HepG2 (cell line): Measurements from ENCODE around the gene ANGPTL7. TPM values are rescaled to one million over a fixed set of nuclear protein-coding genes. Genes with fewer than 3 reads are reported as not detected.

Experiments used
- ATAC-seq: fragments of 200-7000 bp; cut with Tn5 transposase; 3 replicates; pipeline ENCODE4 v1.9.1; 2020; ENCODE audit warnings: mild to moderate bottlenecking, moderate library complexity
- BruUV-seq: library from RNA; stranded (reverse); fragments of 400-500 nt; replicated peaks from 2 replicates; lab custom pipeline; 2021; lab: Mats Ljungman, UMichigan
- CTCF ChIA-PET: fragments of 300-600 bp; formaldehyde crosslinking; extraction: SDS; loops from one replicate; lab custom pipeline; 2021; ENCODE audit warnings: low total read pairs, inconsistent platforms, low intra/inter-chr PET ratio; lab: Yijun Ruan, JAX
- POLR2A ChIA-PET: fragments of 350-600 bp; sonication (Branson Sonifier 250); formaldehyde crosslinking; loops from one replicate; lab custom pipeline; 2020; ENCODE audit warnings: antibody characterized with exemption, inconsistent platforms; lab: Yijun Ruan, JAX
- DNase-seq: peaks from one replicate; pipeline ENCODE4 v3.0.0-alpha.2; 2015; ENCODE audit warnings: low spot score
- FAIRE-seq: peaks from 3 replicates; lab custom pipeline; 2011; peaks lifted over from hg19 to GRCh38; lab: Jason Lieb, UNC
- H2AFZ ChIP-seq: one replicate; pipeline ENCODE4 v1.6.1; 2011; ENCODE audit warnings: low read length, inconsistent platforms
- H3K27ac ChIP-seq: fragments of 300-600 bp; 3 replicates; pipeline ENCODE4 v1.8.0; 2011; ENCODE audit warnings: mixed run types, mild to moderate bottlenecking, mixed read lengths, low read length, inconsistent platforms; ENCODE audit not compliant: insufficient read depth; ENCODE audit errors: extremely low read length
- H3K27me3 ChIP-seq, 2 experiments: fragments of 200-600 bp in 1 of 2; 2 replicates in 1 of 2; 3 replicates in 1 of 2; pipeline versions ENCODE4 v1.6.0 to v1.8.0; 2011; ENCODE audit warnings: low read length in 2 of 2, mild to moderate bottlenecking in 2 of 2, moderate library complexity in 2 of 2, inconsistent platforms in 1 of 2; ENCODE audit not compliant: insufficient read depth in 2 of 2, control insufficient read depth in 1 of 2
- H3K36me3 ChIP-seq, 2 experiments: fragments of 200-600 bp in 1 of 2; replicated peaks in 1 of 2; 2 replicates in 1 of 2; 3 replicates in 1 of 2; pipeline versions ENCODE4 v1.5.1 to v1.8.0; 2011; ENCODE audit warnings: low read length in 2 of 2, inconsistent platforms in 1 of 2; ENCODE audit not compliant: insufficient read depth in 2 of 2, control insufficient read depth in 1 of 2
- H3K4me1 ChIP-seq: 2 replicates; pipeline ENCODE4 v1.5.1; 2012; ENCODE audit warnings: low read length, inconsistent platforms; ENCODE audit not compliant: insufficient read depth
- H3K4me2 ChIP-seq: 2 replicates; pipeline ENCODE4 v1.6.0; 2011; ENCODE audit warnings: low read depth, low read length, inconsistent platforms
- H3K4me3 ChIP-seq, 3 experiments: fragments of 200-600 bp in 1 of 3; sonication (generic), shearing (Covaris generic) in 1 of 3; replicated peaks in 1 of 3; 2 replicates each; pipeline ENCODE4 v1.5.1; 2011 to 2016; ENCODE audit warnings: low read length in 3 of 3, inconsistent platforms in 2 of 3, low read depth in 2 of 3, mild to moderate bottlenecking in 2 of 3, control low read depth in 1 of 3, mixed read lengths in 1 of 3; ENCODE audit not compliant: insufficient read depth in 1 of 3
- H3K79me2 ChIP-seq: one replicate; pipeline ENCODE4 v1.6.1; 2011; ENCODE audit warnings: low read length, inconsistent platforms; ENCODE audit not compliant: insufficient read depth
- H3K9ac ChIP-seq: 2 replicates; pipeline ENCODE4 v1.6.0; 2011; ENCODE audit warnings: mild to moderate bottlenecking, low read depth, low read length, inconsistent platforms; ENCODE audit not compliant: insufficient read depth
- H3K9me3 ChIP-seq: 2 replicates; pipeline ENCODE4 v1.5.1; 2012; ENCODE audit warnings: mild to moderate bottlenecking, low read length
- H4K20me1 ChIP-seq: 2 replicates; pipeline ENCODE4 v1.6.0; 2011; ENCODE audit warnings: inconsistent platforms, mild to moderate bottlenecking, low read length, moderate library complexity; ENCODE audit not compliant: insufficient read depth
- ATM ChIP-seq: fragments of 450-650 bp; IDR thresholded peaks from 2 replicates; pipeline ENCODE4 v1.7.1; 2017; ENCODE audit warnings: mild to moderate bottlenecking, borderline replicate concordance
- CREB1 ChIP-seq, 2 experiments: fragments of 450-650 bp in 1 of 2; IDR thresholded peaks; 2 replicates each; pipeline ENCODE4 v1.6.1; 2016 to 2017; ENCODE audit warnings: control low read depth in 1 of 2, mild to moderate bottlenecking in 1 of 2, missing compliant biosample characterization in 1 of 2, missing genetic modification characterization in 1 of 2
- ISL2 ChIP-seq: sonication (generic); formaldehyde crosslinking; IDR thresholded peaks from 2 replicates; pipeline ENCODE4 v1.5.0; 2020; ENCODE audit warnings: missing genetic modification reagents
- KLF16 ChIP-seq, 2 experiments: sonication (generic) in 1 of 2; formaldehyde crosslinking in 1 of 2; IDR thresholded peaks; 2 replicates each; pipeline versions ENCODE4 v1.6.1 to v1.8.0; 2016 to 2023; ENCODE audit warnings: missing genetic modification reagents in 2 of 2, missing compliant biosample characterization in 1 of 2
- NFYC ChIP-seq: IDR thresholded peaks from 2 replicates; pipeline ENCODE4 v1.6.1; 2016; ENCODE audit warnings: missing genetic modification reagents, missing compliant biosample characterization
- SYNCRIP ChIP-seq: fragments of 200-400 bp; formaldehyde crosslinking; IDR thresholded peaks from 2 replicates; pipeline ENCODE4 v1.6.1; 2018; ENCODE audit warnings: mild to moderate bottlenecking, low read depth, low read length; ENCODE audit not compliant: insufficient read depth
- TARDBP ChIP-seq: sonication (generic); formaldehyde crosslinking; IDR thresholded peaks from 2 replicates; pipeline ENCODE4 v1.8.0; 2022; ENCODE audit warnings: mild to moderate bottlenecking, missing genetic modification reagents
- ZFYVE20 ChIP-seq: sonication (generic); formaldehyde crosslinking; IDR thresholded peaks from 2 replicates; pipeline ENCODE4 v1.8.0; 2023; ENCODE audit warnings: low read depth, mild to moderate bottlenecking, moderate library complexity, missing genetic modification reagents, borderline replicate concordance
- ZNF329 ChIP-seq: sonication (generic); formaldehyde crosslinking; IDR thresholded peaks from 2 replicates; pipeline ENCODE4 v1.9.0; 2021; ENCODE audit warnings: low read depth, mild to moderate bottlenecking, missing genetic modification reagents
- ZNF501 ChIP-seq: sonication (generic); formaldehyde crosslinking; IDR thresholded peaks from 2 replicates; pipeline ENCODE4 v1.5.1; 2020; ENCODE audit warnings: mild to moderate bottlenecking, moderate library complexity, missing genetic modification reagents
- ZNF790 ChIP-seq: sonication (generic); formaldehyde crosslinking; IDR thresholded peaks from 2 replicates; pipeline ENCODE4 v1.8.0; 2022; ENCODE audit warnings: missing genetic modification reagents, mild to moderate bottlenecking, borderline replicate concordance
- WGBS: methylation state at CpG from one replicate; pipeline ENCODE4 v1.1.6; 2017; ENCODE audit warnings: low lambda C conversion rate; 5-methylcytosine and 5-hydroxymethylcytosine counted together
- in situ Hi-C: cut with HindIII; loops from 2 replicates; pipeline ENCODE4 v1.10.0; 2017; ENCODE audit warnings: low pct_unique_long_range_greater_than_20kb; ENCODE audit not compliant: extremely low pct_ligation_motif_present
- intact Hi-C: fragments of 100-400 bp; cut with micrococcal nuclease; formaldehyde crosslinking; loops from one replicate; pipeline ENCODE4 v1.10.0; 2022; ENCODE audit not compliant: unreplicated experiment
- polyA plus RNA-seq, 8 experiments: library from polyadenylated mRNA; depleted of rRNA in 3 of 8; stranded (reverse) in 7 of 8; unstranded in 1 of 8; fragments of >200 nt; fragmentation: Illumina TruSeq in 4 of 8; extraction: Trizol in 4 of 8; gene quantifications; 2 replicates each; pipeline versions ENCODE4 v1.2.1 to v1.2.3, GENCODE V29; 2011 to 2016; ENCODE audit warnings: low read depth in 4 of 8, missing spikeins in 1 of 8, mixed read lengths in 1 of 8; ENCODE audit not compliant: insufficient read depth in 1 of 8
- total RNA-seq, 5 experiments: library from RNA; depleted of rRNA; stranded (reverse); fragments of >200 nt; fragmentation: Illumina TruSeq; extraction: Trizol; gene quantifications; 2 replicates each; pipeline ENCODE4 v1.2.3, GENCODE V29; 2016; ENCODE audit warnings: low read depth in 1 of 5
- TF ChIP-seq, protein P1 (sequence below): sonication (generic); formaldehyde crosslinking; IDR thresholded peaks from 2 replicates; pipeline ENCODE4 v1.5.0; 2020; ENCODE audit warnings: missing genetic modification reagents
- TF ChIP-seq, protein P2 (sequence below): sonication (generic); formaldehyde crosslinking; IDR thresholded peaks from 2 replicates; pipeline ENCODE4 v1.5.1; 2020; ENCODE audit warnings: mild to moderate bottlenecking, missing genetic modification reagents, moderate library complexity

ANGPTL7 gene
- total and polyA plus RNA-seq, 2 of the 13 experiments (the other 11 are each of a cell fraction or from before 2014, with no cell fraction given) = not detected

GRCh38 chr1:11150326-11150725 lies 38.8 kb upstream of the ANGPTL7 start (continued):
- TF ChIP-seq ISL2 (CRISPR knock-in tag) = no peak
- TF ChIP-seq ATM = no peak
- TF ChIP-seq SYNCRIP = no peak
- TF ChIP-seq ZFYVE20 (CRISPR knock-in tag) = no peak
- no peak for TF ChIP-seq ZNF329 (CRISPR knock-in tag)
- no peak for TF ChIP-seq ZNF790 (CRISPR knock-in tag)

- no TSS peak for BruUV-seq
- Histone ChIP-seq H3K9me3 (no peaks in the 10 kb centered on the region), H3K79me2 (no peaks in the 10 kb centered on the region), H3K27ac (no peak overlapping the region), H4K20me1 (no peaks in the 10 kb centered on the region), H3K4me3 (no peak overlapping the region), H3K4me1 (peaks cover 10% of the 10 kb centered on the region; the same call in 1 of the 2 replicates), H3K4me2 (no peak overlapping the region), H3K36me3 (peaks cover 15 to 58% of the 10 kb centered on the region in 2 experiments), H3K9ac (no peak overlapping the region), H3K27me3 (no peaks in the 10 kb centered on the region), H2AFZ (no peak overlapping the region)
- in situ Hi-C loops (no loop called here), intact Hi-C loops (no loop called here)
- DNase-seq = no peak
- TF ChIP-seq KLF16 (CRISPR knock-in tag; IDR thresholded peaks at IDR 0.05) (no peak), CREB1 (IDR thresholded peaks at IDR 0.05) (no peak), CREB1 (CRISPR knock-in tag; IDR thresholded peaks at IDR 0.05) (no peak), ZNF501 (CRISPR knock-in tag) (no peak), TARDBP (CRISPR knock-in tag) (no peak), NFYC (CRISPR knock-in tag) (no peak)
- TF ChIP-seq, protein P1, sequence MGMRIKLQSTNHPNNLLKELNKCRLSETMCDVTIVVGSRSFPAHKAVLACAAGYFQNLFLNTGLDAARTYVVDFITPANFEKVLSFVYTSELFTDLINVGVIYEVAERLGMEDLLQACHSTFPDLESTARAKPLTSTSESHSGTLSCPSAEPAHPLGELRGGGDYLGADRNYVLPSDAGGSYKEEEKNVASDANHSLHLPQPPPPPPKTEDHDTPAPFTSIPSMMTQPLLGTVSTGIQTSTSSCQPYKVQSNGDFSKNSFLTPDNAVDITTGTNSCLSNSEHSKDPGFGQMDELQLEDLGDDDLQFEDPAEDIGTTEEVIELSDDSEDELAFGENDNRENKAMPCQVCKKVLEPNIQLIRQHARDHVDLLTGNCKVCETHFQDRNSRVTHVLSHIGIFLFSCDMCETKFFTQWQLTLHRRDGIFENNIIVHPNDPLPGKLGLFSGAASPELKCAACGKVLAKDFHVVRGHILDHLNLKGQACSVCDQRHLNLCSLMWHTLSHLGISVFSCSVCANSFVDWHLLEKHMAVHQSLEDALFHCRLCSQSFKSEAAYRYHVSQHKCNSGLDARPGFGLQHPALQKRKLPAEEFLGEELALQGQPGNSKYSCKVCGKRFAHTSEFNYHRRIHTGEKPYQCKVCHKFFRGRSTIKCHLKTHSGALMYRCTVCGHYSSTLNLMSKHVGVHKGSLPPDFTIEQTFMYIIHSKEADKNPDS (CRISPR knock-in tag) = no peak
- TF ChIP-seq, protein P2, sequence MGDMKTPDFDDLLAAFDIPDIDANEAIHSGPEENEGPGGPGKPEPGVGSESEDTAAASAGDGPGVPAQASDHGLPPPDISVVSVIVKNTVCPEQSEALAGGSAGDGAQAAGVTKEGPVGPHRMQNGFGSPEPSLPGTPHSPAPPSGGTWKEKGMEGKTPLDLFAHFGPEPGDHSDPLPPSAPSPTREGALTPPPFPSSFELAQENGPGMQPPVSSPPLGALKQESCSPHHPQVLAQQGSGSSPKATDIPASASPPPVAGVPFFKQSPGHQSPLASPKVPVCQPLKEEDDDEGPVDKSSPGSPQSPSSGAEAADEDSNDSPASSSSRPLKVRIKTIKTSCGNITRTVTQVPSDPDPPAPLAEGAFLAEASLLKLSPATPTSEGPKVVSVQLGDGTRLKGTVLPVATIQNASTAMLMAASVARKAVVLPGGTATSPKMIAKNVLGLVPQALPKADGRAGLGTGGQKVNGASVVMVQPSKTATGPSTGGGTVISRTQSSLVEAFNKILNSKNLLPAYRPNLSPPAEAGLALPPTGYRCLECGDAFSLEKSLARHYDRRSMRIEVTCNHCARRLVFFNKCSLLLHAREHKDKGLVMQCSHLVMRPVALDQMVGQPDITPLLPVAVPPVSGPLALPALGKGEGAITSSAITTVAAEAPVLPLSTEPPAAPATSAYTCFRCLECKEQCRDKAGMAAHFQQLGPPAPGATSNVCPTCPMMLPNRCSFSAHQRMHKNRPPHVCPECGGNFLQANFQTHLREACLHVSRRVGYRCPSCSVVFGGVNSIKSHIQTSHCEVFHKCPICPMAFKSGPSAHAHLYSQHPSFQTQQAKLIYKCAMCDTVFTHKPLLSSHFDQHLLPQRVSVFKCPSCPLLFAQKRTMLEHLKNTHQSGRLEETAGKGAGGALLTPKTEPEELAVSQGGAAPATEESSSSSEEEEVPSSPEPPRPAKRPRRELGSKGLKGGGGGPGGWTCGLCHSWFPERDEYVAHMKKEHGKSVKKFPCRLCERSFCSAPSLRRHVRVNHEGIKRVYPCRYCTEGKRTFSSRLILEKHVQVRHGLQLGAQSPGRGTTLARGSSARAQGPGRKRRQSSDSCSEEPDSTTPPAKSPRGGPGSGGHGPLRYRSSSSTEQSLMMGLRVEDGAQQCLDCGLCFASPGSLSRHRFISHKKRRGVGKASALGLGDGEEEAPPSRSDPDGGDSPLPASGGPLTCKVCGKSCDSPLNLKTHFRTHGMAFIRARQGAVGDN = no peak
- ATAC-seq = no peak
- no peak for FAIRE-seq
- WGBS = 100% methylated on average over 5 of the region's 5 CpGs
- POLR2A ChIA-PET = no interaction called here
- CTCF ChIA-PET = no interaction called here
Observed at GRCh38 chr1:11151114-11151513, 38.0 kb upstream of the ANGPTL7 start.
